HT1080 (cell line): Measurements from ENCODE around the gene SYT15B. TPM values are rescaled to one million over a fixed set of nuclear protein-coding genes. Genes with fewer than 3 reads are reported as not detected.
A peak's percentile ranks its signal among the peaks of the same experiment; 100 is the strongest.
"Not testable (repeated sequence)": the region's sequence is repeated elsewhere in the genome, so short reads cannot be mapped to it uniquely, and the experiment has no call there.

Experiments used
- DNase-seq: peaks from one replicate; pipeline ENCODE4 v3.0.0-alpha.2; 2015; ENCODE audit warnings: low read depth
- polyA plus RNA-seq, 2 experiments: library from polyadenylated mRNA; depleted of rRNA; stranded (reverse); fragments of >200 nt; gene quantifications; 2 replicates each; pipeline ENCODE4 v1.2.3, GENCODE V29; 2015
- total RNA-seq: library from RNA; depleted of rRNA; stranded (reverse); fragments of >200 nt; shearing (Covaris generic); gene quantifications from 2 replicates; pipeline ENCODE4 v1.2.3, GENCODE V29; 2014; rRNA removed

The SYT15B gene
- total RNA-seq, result not detected in 2 replicates
- 0.06 TPM in 1 of 2 replicates, not detected in the other for polyA plus RNA-seq (2015; cell fraction: cytosol; rRNA removed)
- 0.02 and 0.15 TPM in 2 replicates for polyA plus RNA-seq (2015; cell fraction: nucleus; rRNA removed)

DNA sequence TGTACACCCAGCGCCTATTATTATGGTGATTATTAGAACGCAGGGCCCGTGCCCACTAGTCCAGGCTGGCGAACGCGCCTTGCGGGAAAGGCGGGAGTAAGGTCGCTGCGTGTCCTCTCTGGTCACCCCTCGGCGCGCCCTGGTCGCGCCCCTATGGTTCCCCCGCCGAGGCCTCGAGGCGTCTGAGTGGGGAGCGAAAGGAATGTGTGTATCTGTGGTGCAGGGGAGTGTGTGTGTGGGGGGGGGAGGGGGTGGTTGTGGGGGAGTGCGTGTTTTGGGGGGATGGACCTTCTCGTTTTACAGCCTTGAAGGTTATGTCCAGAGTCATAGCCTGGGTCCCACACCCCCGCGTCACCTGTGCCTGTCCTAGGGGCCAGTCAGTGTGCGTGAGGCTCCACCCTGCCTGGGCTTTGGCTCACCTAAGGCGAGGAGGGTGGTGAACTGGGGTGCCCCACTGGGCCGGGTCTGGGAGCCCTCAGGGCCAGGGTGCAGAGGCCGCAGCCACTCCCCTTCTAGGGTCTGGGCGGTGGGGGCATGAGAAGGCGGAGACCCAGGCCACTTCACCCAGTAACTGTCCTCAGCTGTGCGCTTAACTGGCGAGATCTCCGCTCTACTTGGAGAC, at the start of gene SYT15B:
SYT15B (minus strand) TSS at position 39 of the 622 bp plus-strand sequence. CDS start 952 bp downstream, outside the sequence.
- DNase-seq, result not testable (repeated sequence)

DNA sequence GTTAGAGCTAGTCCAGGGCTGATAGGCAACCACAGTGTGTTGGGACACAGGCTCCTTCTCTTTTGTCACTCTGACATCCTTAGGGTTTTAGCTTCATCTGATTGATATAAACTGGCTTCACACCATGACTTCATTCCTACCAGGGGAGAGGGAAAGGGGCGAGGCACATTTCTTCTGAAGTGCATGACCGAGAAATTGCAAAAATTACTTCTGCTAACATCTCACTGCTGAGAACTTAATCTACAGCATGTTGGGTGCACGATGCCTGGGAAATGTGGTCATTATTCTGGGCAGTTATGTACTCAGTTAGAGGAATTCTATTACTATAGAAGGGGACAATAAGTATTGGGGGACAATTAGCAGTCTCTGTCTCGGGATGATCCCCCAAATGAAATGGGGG, 16.2 kb upstream of the SYT15B start:
- DNase-seq, result not testable (repeated sequence)

DNA sequence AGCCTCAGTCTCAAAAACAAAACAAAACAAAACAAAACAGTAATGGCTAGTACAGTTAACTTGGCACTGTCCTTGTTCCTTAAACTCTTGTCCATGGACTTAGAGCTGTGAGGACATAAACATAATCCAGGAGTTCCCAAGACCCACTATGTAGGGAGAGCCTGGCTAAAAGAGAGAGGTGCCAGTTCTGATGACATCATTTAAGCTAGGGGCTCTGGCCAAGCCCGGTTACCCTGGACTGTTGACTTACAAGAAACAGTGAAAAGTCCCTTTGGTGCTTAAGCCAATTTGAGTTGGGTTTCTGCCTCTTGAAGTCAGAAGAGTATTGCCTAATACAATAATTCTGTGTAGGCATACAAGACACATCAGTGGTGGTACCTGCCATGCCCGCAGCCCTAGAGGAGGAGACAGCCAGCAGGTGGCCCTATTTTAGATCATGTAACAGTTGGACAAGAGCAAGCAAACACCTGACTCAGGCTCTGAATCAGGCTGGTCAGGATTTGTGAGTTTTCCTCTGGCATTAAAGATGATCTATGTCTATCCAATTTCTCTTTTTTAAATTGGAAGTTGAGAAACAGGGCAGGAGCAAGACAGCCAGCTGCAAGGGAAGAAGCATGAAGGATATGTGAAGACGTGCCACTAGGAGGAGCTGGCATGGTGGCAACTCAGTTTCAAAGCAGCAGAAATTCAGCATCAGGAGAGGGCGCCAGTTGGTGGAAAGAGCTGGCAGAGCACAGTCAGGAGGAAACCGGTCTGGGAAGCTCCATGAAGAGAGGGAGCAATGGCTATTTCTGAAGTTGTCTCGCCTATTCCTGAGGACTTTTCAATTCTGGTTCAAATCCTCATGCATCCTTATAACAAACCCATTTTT, 12.2 kb upstream of the SYT15B start:
- peak; percentile 66 for DNase-seq

DNA sequence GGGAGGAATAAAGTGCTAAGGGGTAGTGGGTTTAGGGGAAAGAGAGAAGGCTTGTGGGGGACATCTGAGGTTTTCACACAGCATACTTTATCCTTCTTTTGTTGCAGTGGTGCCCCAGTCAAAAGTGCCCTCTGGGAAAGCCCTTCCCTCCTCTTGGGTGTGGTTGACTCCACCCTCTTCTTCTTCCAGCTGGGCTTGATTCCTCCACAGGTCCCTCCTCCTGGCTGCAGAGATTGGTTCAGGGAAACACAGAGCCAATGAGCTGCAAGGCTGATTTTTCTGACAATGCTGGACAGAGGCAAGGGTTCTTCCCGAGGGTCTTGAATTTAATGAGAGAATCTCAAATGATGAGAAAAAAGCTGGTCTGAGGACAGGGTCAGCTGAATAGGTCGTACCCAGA, 7.4 kb upstream of the SYT15B start:
- DNase-seq, result not testable (repeated sequence)

DNA sequence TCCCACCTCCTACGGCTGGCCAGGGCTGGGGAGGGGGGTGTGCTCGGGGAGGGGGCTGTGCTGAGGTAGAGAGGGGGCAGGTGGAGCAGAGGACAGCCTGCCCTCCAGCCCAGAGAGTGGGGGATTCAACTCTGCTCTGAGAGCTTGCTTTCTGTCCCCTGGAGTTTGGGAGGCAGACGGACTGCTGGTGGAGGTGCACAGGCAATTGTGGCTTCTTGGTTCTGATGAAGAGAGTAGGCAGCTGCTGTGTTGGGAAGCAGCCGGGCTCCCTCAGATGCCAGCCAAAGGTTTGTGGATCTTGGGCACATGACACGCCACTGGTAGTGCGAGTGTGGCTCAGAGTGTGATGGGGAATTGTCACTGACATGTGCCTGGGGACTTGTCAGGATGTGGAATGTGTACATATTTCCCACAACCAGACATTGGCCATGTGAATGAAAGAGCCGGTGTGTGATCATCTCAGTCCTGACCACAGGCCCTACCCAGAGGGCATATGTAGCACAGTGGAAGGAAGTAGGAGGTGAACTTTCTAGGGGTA, 5.3 kb upstream of the SYT15B start:
- not testable (repeated sequence) for DNase-seq

DNA sequence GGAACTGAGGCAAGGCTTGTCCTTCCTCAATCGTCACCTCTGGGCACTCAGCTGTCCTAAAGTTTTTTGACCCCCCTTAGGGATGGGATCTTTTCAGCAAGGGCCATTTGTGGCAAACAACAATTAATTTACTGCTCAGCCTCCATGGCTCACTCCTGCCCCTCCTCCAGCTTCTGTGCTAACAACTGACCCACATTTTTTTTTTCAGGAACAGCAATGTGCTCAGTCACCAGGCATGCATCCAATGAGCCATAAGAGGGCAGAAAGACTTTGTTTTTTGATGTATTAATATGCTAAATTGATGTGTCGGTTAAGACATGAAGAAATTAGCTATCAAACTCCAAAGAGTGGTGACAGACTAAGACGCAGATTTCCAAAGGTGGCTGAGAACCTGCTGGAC, 4.7 kb upstream of the SYT15B start:
- peak; percentile 2 for DNase-seq

DNA sequence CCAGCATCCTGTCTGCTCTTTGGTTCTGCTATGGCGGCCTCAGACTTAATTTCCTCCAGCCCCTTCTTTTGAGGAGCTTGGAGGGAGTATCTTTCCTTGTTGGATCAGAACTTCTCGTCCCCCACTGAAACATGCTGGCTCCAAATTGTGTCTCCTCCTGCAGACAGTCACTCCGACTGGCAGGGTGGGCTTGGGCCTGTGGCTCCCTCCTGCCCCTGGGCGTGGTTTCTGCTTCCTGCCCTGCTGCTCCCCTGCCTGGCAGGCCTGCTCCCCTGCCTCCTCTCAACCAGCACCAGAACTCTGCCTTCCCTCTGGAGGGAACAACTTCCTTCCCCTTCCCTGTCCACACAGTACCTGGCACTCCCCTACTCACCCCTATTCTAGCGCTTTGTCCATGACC, 3.8 kb upstream of the SYT15B start:
- DNase-seq, result not testable (repeated sequence)

DNA sequence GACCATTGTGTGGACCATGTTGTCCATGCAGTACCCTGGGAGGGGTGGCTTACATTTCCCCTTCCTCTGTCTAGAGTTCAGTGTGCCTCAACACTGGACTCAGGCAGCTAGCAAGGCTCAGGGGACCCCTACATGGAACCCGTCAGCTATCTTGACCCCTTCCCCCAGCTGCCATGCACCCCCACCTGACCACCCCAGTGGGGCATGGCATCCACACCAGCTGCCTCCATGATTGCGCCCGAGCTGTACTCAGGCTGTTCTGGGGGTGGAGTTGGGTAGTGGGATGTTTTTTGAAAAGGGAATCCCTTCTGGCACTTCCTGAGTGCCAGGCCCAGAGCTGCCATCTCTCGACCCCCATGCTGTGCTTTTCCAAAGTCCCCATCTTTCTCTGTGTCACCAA, 1.8 kb upstream of the SYT15B start:
- DNase-seq, result not testable (repeated sequence)

DNA sequence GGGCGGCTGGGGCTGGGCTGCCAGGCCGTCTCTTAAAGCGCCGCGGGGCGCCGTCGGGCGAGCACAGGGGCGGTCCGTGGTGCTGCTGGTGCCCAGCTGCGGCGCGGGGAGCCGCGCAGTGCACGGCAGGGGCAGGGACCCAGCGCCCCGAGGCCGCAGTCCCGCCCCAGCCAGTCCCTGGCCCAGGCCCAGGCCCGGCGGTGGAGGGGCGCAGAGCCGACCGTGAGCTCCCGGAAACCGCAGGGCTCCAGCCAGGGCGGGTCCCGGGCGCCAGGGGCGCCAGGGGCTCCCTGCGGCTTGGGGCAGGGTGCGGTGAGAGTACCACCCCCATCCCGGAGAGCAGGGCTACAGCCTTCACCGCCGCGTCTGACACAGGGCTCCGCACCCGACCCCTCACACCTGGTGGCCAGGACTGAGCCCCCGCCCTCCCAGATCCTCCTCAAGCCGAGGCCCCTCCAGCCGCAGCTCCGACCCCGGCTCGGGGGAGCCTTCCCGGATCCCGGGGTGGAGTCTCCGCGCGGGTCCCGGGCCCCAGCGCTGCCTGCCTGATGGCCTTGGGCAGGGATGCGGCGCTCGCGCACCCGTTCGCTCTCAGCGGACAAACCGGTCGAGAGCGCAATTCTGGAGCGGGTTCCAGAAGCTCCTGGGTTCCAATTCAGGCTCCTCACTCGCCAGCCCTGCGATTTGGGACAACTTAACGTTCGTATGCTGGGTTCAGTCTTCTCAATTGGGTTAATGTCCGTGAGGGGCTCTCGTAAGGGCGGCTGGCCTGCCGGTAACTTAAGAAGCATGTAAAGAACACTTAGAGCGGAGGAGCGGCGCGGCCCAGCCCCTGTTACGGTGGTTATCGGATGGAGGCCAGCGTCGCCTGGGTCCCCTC, 478 bp downstream of the SYT15B start:
- not testable (repeated sequence) for DNase-seq

DNA sequence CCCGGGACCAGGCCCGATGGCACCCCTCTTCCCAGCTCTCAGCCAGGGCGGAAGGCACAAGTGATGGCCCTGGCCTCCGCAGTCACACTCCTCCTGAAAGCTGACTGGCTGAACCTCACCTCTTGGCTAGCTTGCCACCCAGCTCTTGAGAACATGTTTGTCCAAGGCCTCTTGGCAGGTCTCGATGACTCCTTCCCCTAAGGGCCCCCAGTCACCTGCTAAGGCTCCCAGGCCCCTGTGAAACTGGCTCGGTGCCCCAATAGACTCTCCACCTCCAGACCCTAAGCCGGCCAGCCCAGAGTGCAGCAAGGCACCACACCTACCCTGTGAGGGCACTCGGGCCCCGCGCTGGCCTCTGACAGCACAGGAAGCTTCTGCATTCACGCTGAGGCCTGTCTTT, 4.5 kb downstream of the SYT15B start:
- not testable (repeated sequence) for DNase-seq

DNA sequence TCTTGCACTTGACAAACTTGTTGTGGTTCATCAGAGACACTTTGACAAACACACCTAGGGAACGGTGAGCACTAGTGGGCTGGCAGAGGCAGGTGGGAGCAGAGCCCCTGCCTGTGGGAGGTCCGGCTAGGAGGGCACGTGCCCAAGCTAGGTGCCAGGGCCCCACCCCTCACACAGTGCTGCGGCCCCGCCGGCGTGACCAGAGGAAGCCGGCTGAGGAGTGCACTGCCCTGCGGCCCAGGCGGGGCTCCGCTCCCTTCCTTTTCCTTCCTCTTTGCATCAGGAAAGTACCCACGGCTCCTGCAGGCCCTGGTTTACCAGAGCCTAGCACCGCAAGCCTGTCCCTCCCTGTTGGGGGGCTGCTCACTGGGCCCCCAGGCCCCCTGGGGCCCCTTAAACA, 7.2 kb downstream of the SYT15B start:
- not testable (repeated sequence) for DNase-seq

DNA sequence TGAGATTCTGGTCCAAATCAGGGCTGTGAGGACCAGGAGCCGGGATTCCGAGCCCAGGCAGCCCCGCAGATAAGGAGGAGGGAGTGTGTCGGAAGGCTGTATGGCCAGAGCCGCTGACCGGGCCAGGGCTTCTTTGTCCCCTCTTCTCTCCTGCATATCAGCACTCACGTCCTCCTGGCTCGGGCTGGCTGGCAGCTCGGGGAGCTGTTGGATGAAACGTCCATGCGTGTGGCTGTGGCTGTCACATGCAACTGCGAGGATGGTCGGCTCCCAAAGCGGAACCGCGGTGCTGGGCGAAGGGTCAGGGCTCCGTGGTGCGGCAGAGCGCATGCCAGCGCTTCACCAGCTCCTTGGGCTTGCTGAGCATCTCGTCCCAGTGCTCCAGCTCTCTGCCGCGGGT, 9.5 kb downstream of the SYT15B start:
- DNase-seq, result not testable (repeated sequence)

DNA sequence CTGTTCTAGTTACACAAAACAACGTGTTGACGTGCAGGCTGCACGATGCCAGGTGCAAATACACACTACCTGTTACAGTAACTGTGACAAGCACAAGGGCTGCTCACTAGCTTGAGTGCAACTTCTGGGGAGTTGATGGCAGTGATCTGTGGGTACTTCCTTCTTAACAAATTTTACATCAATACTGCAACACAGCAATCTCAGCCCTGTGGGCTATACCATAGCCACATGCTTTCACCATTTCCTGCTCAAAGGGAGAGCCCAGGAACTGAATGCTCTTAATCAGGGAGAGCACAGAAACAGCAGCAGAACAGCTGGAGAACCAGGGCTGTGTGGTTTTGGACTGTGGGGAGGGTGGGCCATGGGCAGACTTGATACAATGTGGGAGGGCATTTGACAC, 10.2 kb downstream of the SYT15B start:
- not testable (repeated sequence) for DNase-seq

DNA sequence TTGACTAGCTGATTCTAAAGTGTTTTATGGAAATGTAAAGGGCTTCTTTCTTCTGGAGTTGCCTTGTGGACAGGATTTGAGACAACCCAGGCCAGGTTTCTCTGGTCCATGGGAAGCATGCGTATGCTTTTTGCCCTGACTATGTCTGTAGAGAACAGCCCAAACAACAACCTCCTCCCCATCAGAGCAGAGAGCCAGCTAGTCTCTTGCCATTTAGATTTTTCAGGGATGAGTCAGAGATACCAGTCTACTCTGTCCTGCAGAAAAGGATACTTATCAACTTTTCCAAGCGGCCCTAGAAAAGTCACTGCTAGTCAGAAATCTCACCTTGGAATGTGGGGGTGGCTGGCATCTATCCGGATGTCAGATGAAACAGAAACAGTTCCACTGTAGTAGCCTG, 11.6 kb downstream of the SYT15B start:
- not testable (repeated sequence) for DNase-seq

DNA sequence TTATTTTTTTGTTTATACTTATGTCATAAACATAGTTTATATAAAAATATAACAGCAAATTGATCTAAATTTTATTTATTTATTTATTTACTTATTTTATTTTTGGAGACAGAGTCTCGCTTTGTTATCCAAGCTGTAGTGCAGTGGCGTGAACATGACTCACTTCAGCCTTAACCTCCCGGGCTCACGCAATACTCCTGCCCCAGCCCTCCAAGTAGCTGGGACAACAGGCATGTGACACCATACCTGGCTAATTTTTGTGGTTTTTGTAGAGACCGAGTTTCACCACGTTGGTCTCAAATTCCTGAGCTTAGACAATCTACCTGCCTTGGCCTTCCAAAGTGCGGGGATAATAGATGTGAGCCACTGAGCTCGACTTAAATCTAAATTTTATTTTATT, 13.0 kb downstream of the SYT15B start:
- not testable (repeated sequence) for DNase-seq

DNA sequence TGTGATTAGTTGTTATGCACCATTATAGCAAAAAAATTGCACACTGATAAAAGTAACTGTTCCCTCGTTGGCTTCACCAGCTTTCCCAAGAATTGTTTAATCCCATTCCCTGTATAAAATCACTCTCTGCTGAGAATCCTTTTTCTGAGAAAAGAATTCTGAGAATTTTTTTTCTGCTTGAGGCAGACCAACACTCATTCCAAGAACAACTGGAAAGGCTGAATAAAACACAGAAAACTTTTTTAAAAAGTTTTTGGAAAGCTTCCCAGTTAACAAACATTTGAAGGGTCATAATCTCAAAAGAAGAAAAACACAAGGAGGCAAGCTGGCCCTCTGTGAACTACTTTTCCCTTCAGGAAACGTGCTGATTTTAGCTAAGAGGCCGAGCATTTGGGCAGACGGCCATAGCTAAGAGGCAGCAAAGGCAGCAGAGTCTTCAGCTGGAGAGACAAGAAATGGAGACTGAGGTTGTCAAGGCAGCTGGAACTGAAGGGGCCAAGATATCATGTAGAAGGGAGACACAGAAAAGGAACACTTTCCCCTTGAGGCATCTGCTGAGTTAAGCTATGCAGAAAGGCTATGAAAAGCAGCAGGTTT, 16.5 kb downstream of the SYT15B start:
- not testable (repeated sequence) for DNase-seq

DNA sequence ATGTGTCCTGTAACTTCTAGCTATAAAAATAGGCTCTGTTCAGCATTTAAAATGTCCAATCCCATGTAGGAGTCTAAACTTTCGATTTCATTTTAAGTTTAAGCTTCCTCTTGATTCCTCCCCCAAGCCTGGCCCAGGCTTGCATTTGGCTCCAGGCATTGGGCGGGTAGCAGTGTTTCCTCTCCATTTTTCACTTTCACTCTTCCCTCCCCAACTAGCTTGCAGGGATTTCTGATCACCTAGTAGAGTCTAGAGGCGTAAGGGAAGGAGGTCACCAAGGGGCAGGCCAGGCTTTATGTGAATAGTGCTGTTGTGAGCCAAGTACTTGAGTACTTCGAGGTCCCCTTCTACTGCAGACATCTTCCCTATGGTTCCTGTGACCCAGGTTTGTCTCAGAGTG, 18.5 kb downstream of the SYT15B start:
- not testable (repeated sequence) for DNase-seq

DNA sequence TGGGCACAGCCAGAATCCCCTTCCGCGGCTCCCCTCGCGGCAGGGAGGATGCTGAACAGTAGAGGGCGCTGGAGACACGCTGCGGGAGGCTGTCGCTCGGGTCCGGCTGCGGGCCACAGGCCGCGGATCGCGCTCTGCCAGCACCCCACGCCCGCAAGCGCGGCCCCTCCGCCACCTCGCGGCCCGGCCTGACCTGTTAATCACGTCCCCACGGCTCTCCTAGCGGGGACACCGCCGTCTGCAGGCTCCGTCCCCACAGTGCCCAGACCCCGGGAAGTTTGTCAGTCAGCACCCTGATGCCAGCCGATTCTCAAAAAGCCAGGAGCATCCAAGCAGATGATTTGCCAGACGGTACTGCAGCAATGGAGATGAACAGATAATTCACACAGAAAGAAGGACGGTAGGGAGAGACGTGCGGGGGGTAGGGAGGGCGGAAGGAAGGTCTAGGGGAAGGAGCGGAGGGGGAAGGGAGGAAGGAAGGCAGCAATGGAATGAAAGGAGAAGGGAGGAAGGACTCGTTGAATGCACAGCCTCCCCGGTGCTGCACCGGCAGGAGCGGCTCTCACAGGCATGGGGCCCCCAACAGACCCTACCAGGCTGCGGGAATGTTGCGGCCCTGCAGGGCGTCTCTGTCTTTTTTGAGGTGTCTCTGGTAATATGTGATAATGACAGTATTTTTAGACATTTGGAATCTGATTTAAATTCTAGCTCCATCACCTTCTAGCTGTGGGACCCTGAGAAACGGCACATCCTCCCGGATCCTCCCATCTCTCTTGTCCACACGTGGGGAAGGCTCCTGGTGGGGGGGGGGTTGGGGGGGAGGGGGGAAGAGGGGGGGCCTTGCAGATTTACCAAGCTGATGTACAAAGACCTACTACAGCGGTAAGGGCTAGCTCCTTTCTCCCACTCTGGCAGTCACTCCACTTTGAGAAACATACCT, 19.5 kb downstream of the SYT15B start:
- not testable (repeated sequence) for DNase-seq

DNA sequence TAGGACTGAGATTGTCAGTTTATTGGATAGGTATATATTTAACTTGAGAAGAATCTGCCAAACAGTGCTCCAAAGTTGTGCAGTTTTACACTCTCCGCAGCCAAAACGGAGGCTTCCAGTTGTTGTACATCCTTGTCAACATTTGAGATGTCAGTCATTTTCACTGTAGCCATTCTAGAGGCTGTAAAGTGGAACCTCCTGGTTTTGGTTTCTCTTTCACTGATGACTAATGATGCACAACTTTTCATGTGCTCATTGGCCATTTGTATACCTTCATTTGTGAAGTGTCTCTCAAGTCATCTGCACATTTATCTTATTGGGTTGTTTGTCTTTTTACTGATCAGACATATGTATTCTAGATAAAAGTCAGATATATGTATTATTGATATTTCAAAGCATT, 22.5 kb downstream of the SYT15B start:
- not testable (repeated sequence) for DNase-seq
